ENCODE results near the gene SLC2A14. TPM values are rescaled to one million over a fixed set of nuclear protein-coding genes. Genes with fewer than 3 reads are reported as not detected.
"Not testable (repeated sequence)": the region's sequence is repeated elsewhere in the genome, so short reads cannot be mapped to it uniquely, and the experiment has no call there.

Gene SLC2A14
- total RNA-seq, 1 donor from 2014 or later: 1.8 TPM

DNA sequence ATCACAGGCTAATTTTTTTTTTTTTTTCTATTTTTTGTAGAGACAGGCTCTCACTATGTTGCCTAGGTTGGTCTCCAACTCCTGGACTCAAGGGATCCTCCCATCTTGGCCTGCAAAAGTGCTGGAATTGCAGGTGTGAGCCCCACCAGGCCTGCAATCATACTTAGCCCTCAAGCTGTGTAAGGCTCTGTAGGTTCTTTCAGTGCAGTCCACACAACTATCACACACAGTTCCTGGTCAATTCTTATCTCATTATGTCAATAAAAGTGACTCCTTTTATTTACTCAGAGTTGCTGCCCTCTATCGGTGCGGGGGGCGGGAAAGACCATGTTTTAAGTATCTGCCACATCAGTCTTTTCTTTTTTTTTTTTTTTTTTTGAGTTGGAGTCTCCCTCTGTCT is 34.3 kb upstream of the SLC2A14 start:
- H3K27ac Mint-ChIP-seq (ENCODE audit: unreplicated experiment): no peak overlapping the region
- TF ChIP-seq, protein P1, sequence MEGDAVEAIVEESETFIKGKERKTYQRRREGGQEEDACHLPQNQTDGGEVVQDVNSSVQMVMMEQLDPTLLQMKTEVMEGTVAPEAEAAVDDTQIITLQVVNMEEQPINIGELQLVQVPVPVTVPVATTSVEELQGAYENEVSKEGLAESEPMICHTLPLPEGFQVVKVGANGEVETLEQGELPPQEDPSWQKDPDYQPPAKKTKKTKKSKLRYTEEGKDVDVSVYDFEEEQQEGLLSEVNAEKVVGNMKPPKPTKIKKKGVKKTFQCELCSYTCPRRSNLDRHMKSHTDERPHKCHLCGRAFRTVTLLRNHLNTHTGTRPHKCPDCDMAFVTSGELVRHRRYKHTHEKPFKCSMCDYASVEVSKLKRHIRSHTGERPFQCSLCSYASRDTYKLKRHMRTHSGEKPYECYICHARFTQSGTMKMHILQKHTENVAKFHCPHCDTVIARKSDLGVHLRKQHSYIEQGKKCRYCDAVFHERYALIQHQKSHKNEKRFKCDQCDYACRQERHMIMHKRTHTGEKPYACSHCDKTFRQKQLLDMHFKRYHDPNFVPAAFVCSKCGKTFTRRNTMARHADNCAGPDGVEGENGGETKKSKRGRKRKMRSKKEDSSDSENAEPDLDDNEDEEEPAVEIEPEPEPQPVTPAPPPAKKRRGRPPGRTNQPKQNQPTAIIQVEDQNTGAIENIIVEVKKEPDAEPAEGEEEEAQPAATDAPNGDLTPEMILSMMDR (IDR thresholded peaks at IDR 0.05): peak; percentile 71
- no peaks in the 10 kb centered on the region for H3K27me3 Mint-ChIP-seq (ENCODE audit: low read depth)
- H3K36me3 Mint-ChIP-seq (ENCODE audit: low read depth): no peaks in the 10 kb centered on the region
- peaks cover 19% of the 10 kb centered on the region for H3K4me1 Mint-ChIP-seq (ENCODE audit: low read depth)
- H3K4me3 Mint-ChIP-seq (ENCODE audit: unreplicated experiment): no peak overlapping the region
- DNase-seq (ENCODE audit: low spot score): no peak
- H3K9me3 Mint-ChIP-seq (ENCODE audit: low read depth): no peaks in the 10 kb centered on the region

DNA sequence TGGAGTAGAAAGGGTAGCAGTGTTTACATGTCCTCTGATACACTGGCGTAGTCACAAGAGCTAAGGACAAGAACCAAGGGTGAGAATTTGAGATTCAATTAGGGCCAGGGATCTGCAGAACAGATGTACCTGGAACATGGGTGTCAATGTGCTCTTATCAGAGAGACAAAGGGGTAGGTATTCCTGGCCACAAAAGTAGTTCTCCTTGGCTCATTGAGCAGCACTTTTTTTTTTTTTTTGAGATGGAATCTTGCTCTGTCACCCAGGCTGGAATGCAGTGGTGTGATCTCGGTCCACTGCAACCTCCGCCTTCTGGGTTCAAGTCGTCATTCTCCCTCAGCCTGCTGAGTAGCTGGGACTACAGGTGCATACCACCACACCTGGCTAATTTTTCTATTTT is 33.6 kb upstream of the SLC2A14 start:
- not testable (repeated sequence) for H3K36me3 Mint-ChIP-seq (ENCODE audit: low read depth); H3K27ac Mint-ChIP-seq (ENCODE audit: unreplicated experiment); H3K4me3 Mint-ChIP-seq (ENCODE audit: unreplicated experiment); H3K27me3 Mint-ChIP-seq (ENCODE audit: low read depth); H3K9me3 Mint-ChIP-seq (ENCODE audit: low read depth); DNase-seq (ENCODE audit: low spot score)
- peaks cover 19% of the 10 kb centered on the region for H3K4me1 Mint-ChIP-seq (ENCODE audit: low read depth)

DNA sequence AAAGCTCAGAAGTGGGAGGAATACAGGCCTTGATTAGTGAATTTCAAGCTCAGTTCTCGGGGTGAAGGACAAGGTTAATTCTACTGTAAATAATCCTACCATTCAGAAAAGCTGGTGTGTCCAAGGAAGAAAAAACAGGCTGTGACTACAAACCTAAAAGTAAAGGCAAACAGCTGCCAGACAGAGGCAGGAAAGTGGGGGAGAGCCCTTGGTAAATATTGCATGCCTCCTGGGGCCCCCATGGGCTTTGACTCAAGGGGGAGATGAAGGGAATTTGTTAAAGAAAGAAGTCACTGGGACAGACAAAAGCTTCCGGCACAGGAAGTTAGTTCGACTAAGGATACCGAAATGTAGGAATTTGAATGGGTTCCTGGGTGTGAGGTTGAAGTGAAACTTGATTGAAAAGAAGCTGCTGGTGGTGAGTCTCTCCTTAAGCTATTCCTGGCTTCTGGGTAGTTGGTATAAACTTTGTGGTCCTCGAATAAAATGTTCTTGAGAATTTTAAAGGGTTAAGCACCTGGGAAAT is 32.9 kb upstream of the SLC2A14 start:
- Mint-ChIP-seq H3K4me1 (ENCODE audit: low read depth) (peaks cover 19% of the 10 kb centered on the region), H3K27ac (ENCODE audit: unreplicated experiment) (peak overlapping the region; percentile 43)
- not testable (repeated sequence) for H3K9me3 Mint-ChIP-seq (ENCODE audit: low read depth); DNase-seq (ENCODE audit: low spot score); H3K36me3 Mint-ChIP-seq (ENCODE audit: low read depth); H3K4me3 Mint-ChIP-seq (ENCODE audit: unreplicated experiment); H3K27me3 Mint-ChIP-seq (ENCODE audit: low read depth)

DNA sequence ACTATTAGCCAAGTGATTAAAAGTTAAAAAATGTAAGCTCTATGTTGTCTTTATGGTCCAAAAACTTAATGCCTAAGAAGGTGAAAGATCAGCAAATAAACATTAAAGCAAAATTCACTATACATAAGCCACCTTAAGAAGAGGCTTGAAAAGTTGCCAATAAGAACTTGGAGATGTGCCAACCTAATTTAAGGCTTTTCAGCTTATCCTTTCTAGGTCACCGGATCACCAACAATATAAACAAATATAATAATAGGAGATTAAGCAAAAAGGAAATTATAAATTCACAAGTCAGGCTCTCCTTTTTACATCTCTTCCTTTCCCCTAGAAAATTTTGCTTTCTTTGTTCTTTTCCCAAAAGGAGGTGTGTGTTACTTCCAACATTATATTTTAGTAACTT is 32.4 kb upstream of the SLC2A14 start:
- no peak for DNase-seq (ENCODE audit: low spot score)
- H3K27me3 Mint-ChIP-seq (ENCODE audit: low read depth): no peaks in the 10 kb centered on the region
- TF ChIP-seq, protein P1 (IDR thresholded peaks at IDR 0.05): no peak
- H3K27ac Mint-ChIP-seq (ENCODE audit: unreplicated experiment): peak overlapping the region; percentile 43
- no peaks in the 10 kb centered on the region for H3K36me3 Mint-ChIP-seq (ENCODE audit: low read depth)
- no peak overlapping the region for H3K4me3 Mint-ChIP-seq (ENCODE audit: unreplicated experiment)
- H3K4me1 Mint-ChIP-seq (ENCODE audit: low read depth): peaks cover 19% of the 10 kb centered on the region
- no peaks in the 10 kb centered on the region for H3K9me3 Mint-ChIP-seq (ENCODE audit: low read depth)

DNA sequence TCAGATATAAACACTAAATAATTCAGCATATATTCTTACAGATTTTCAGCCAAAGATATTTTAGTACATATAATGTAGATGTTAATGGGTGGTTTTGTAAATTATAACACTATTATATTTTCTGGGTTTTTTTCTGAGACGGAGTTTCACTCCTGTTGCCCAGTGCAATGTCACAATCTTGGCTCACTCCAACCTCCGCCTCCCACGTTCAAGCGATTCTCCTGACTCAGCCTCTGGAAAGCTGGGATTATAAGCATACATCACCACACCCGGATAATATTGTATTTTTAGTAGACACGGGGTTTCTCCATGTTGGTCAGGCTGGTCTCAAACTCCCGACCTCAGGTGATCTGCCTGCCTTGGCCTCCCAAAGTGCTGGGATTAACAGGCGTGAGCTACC is 29.7 kb upstream of the SLC2A14 start:
- not testable (repeated sequence) for H3K4me3 Mint-ChIP-seq (ENCODE audit: unreplicated experiment); H3K36me3 Mint-ChIP-seq (ENCODE audit: low read depth); H3K27me3 Mint-ChIP-seq (ENCODE audit: low read depth); DNase-seq (ENCODE audit: low spot score); H3K27ac Mint-ChIP-seq (ENCODE audit: unreplicated experiment); H3K9me3 Mint-ChIP-seq (ENCODE audit: low read depth)
- H3K4me1 Mint-ChIP-seq (ENCODE audit: low read depth): peaks cover 19% of the 10 kb centered on the region

DNA sequence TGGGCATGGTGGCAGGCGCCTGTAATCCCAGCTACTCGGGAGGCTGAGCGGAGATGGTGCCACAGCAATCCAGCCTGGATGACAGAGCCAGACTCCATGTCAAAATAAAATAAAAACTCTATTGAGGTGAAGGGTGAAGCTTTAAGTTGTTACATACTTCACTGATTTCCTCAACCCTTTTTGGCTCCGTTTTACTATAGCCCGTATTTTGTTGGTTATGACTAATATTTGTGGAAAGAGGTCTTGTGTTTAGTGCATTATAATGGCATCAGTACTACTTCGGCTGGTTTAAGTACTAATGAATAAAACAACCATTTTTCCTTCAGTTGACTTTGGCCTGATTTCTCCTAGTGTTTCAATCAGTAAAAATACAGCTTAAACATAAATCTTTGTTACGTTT is 27.0 kb upstream of the SLC2A14 start:
- H3K27ac Mint-ChIP-seq (ENCODE audit: unreplicated experiment): no peak overlapping the region
- H3K27me3 Mint-ChIP-seq (ENCODE audit: low read depth): no peaks in the 10 kb centered on the region
- no peak for DNase-seq (ENCODE audit: low spot score)
- H3K4me1 Mint-ChIP-seq (ENCODE audit: low read depth): peaks cover under 1% of the 10 kb centered on the region
- TF ChIP-seq, protein P1 (IDR thresholded peaks at IDR 0.05): no peak
- no peaks in the 10 kb centered on the region for H3K9me3 Mint-ChIP-seq (ENCODE audit: low read depth)
- H3K36me3 Mint-ChIP-seq (ENCODE audit: low read depth): no peaks in the 10 kb centered on the region
- no peak overlapping the region for H3K4me3 Mint-ChIP-seq (ENCODE audit: unreplicated experiment)

DNA sequence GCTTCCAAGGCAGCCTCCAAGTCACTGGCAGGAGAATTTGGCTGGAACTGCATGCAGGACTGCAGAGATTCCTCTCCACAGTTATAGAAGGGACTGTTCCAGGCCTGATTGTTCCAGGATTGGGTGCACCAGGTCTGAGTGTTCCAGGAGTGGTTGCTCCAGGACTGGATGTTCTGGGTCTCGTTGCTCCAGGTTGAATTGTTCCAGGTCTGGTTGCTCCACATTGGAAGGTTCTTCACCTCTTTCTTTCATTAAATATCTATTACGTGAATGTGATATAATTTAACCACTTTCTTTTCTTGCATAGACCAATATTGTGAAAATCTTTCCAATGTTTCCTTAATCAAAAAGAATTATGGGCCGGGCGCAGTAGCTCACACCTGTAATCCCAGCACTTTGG is 24.0 kb upstream of the SLC2A14 start:
- not testable (repeated sequence) for H3K27ac Mint-ChIP-seq (ENCODE audit: unreplicated experiment); DNase-seq (ENCODE audit: low spot score); H3K4me1 Mint-ChIP-seq (ENCODE audit: low read depth); H3K27me3 Mint-ChIP-seq (ENCODE audit: low read depth); H3K4me3 Mint-ChIP-seq (ENCODE audit: unreplicated experiment); H3K36me3 Mint-ChIP-seq (ENCODE audit: low read depth); H3K9me3 Mint-ChIP-seq (ENCODE audit: low read depth)

All from chondrocyte (in vitro differentiated cells).